OCI-LY3 (cell line): ENCODE measurements around the gene G3BP1.

ENCODE experiments used
- EZH2phosphoT487 ChIP-seq: fragments of 200-600 bp; shearing (Covaris generic); IDR thresholded peaks from 2 replicates; pipeline ENCODE4 v1.6.1; 2018; ENCODE audit warnings: antibody characterized with exemption, mixed run types, low read depth
- TF ChIP-seq, protein P1 (sequence below): fragments of 200-600, 300-600 bp; sonication (generic); IDR thresholded peaks from 2 replicates; pipeline ENCODE4 v1.5.1; 2014; ENCODE audit warnings: antibody characterized with exemption, low read length, low read depth

DNA sequence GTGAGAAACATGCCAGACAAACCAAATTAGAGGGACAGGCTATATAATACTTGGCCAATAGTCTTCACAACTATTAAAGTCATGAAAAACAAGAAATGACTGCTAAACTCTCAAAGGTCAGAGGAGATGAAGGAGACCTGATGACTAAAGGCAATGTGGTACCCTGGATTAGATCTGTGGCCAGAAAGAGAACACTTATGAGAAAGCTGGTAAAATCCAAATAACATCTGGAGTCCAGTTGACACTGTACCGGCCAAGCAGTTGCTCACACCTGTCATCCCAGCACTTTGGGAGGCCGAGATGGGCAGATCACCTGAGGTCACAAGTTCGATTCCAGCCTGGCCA, 37.7 kb upstream of the G3BP1 start:
- TF ChIP-seq, protein P1, sequence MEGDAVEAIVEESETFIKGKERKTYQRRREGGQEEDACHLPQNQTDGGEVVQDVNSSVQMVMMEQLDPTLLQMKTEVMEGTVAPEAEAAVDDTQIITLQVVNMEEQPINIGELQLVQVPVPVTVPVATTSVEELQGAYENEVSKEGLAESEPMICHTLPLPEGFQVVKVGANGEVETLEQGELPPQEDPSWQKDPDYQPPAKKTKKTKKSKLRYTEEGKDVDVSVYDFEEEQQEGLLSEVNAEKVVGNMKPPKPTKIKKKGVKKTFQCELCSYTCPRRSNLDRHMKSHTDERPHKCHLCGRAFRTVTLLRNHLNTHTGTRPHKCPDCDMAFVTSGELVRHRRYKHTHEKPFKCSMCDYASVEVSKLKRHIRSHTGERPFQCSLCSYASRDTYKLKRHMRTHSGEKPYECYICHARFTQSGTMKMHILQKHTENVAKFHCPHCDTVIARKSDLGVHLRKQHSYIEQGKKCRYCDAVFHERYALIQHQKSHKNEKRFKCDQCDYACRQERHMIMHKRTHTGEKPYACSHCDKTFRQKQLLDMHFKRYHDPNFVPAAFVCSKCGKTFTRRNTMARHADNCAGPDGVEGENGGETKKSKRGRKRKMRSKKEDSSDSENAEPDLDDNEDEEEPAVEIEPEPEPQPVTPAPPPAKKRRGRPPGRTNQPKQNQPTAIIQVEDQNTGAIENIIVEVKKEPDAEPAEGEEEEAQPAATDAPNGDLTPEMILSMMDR = no peak
- TF ChIP-seq EZH2phosphoT487 = no peak
